DMS79 (cell line): Measurements from ENCODE around the gene HYAL3.
"Not testable (repeated sequence)": the region's sequence is repeated elsewhere in the genome, so short reads cannot be mapped to it uniquely, and the experiment has no call there.

Source experiments
- DNase-seq: peaks from one replicate; lab custom pipeline; 2025; lab: John Stamatoyannopoulos, UW

HYAL3 gene

DNA sequence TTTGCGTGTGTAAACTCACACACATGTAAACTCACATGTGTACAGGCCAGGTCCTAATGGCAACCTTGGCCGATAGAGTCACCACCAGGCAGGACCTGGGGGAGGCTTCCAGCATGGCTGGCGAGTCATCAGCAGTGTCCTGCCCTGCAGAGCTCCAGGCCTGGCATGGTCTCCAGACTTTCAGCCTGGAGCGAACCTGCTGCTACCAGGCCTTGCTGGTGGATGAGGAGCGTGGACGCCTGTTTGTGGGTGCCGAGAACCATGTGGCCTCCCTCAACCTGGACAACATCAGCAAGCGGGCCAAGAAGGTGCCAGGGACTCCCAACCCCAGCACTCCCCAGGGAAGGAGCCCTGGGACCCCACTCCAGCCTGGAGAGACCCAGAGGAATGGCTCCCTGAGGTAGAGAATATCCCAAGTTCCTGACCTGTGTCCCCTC is 29.2 kb downstream of the HYAL3 start:
- DNase-seq: no peak

DNA sequence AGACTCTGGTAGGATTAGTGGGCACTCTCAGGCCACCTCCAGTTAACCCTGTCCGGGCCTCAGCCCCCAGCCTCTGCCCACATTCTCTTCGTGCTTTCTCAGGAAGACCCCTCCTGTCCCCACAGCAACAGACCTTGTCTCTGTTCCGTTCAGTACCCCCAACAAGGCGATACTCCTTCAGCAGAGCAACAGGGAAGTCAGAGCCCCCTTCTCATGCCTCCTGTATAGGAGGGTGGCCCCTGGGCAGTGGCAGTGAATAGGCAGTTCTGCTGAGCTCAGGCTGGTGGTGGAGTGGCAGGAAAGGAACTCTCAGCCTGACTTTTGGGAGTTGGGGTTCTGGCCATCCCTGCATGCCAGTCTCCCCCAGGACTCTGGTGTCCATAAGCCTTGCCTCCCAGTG is 29.7 kb downstream of the HYAL3 start:
- DNase-seq: no peak

DNA sequence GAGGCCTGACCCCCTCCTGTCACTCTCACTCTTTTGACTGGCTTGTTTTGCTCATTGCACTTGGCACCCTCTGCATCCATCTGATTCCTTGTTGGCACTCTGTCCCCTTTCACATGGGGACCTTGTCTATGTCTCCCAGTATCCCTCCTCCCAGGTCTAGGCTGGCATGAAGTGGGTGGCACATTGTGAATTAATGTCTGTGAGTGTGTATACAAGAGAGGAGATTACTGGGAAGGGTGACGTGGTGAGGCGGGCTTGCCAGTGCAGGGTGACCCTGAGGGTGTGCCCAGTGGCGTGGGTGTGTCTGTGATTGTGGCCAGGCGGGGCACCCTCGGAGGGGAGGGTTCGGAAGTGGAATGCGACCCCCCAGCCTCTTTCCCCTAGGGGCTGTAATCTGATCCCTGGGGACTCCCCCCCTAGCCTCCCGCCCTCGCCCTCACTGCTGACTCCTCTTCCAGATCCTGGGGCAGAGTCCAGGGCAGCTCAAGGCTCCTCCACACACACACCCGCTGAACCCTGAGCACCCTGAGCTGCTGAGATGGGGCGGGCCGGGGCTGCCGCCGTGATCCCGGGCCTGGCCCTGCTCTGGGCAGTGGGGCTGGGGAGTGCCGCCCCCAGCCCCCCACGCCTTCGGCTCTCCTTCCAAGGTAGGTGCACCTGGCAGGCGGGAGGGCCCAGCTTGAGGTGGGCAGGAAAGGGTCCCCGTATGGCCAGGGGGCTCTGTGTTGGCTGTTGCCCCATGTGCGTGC is 30.3 kb downstream of the HYAL3 start, which contains the start of gene SEMA3B:
SEMA3B (plus strand) TSS at position 445 of the 749 bp plus-strand sequence; CDS start at position 539, 94 bp downstream.
- no peak for DNase-seq

DNA sequence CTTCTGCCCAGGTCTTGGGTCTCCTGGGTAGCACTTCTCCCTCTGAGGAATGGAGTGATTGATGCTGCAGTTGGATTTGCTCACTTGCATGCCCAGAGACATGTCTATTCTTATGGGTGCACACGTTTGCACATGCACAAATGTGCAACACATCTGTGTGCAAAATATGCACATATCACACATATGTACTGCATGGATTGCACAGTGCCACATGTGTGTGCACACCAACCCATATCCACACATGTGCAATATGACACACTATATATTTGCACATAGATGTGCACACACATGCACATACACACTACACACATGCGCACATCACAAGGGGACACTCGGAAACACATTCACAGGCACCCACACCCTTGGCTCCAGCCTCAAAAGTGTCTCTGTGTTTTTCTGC is 30.9 kb downstream of the HYAL3 start:
- DNase-seq: no peak

DNA sequence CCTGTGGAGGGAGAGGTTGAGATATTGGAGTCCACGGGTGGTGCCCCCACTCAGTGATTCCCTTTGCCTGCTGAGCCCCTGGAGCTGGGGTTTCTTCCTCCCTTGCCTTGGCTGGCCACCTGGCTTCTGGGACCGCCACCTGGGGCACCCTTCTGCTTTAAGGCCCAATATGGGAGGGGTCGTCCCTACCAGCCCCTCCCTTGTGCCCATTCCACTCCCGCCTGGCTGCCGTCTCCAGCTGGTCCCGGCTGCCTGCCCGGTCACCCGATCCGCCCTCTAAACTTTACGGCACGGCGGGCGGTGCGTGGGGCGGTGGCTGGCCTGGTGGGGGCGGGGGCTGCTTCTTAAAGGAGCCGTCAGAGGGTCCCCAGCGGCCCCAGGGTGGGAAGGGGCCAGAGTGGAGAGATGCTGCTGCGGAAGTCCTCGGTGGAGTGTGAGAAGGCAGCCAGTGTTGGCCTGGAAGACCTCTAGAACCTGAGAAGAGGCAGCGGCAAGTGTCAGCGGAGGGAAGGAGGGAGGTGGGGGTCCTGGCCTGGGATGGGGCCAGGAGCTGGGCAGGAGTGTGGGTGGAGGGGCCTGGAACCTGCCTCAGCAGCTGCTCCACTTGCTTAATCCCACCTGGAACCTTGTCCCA is 31.8 kb downstream of the HYAL3 start:
- no peak for DNase-seq

DNA sequence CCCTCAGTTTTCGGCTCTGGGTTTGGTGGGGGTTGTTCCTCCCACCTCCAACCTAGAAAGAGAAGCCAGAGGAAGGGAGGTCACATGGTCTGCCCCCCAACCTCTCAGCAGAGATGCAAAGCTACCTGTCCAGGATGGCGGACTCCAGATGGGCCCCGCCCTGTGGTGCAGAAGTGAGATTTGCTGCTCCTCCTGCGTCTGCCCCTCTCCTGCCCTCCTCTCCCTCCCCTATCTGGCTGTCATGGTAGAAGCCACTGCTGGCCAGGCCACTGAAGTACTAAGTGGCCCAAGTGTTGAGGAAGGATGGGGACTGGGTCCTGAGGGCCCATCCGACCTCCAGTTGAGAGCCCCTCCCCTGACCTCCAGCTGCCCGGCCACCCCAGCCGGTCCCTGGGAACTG is 32.4 kb downstream of the HYAL3 start:
- DNase-seq: no peak

DNA sequence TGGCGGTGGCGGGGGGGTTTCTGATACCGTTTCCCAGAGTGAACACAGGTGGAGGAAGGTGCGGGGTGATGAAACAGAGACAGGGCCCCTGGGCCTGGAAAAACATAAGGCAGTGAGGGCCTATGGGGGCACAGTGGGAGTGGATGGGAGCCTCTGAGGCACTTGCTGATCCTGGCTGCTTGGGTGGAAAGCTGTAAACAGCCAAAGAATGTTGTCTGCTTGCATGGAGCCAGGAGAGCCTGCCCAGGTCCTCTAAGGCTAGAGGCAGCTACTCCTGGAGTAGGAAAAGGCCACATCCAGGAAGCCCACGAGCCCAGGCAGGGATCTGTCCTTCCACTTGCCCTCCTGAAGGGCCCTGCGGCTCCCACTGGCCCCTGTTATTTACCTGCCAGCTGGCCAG is 33.2 kb downstream of the HYAL3 start:
- no peak for DNase-seq

DNA sequence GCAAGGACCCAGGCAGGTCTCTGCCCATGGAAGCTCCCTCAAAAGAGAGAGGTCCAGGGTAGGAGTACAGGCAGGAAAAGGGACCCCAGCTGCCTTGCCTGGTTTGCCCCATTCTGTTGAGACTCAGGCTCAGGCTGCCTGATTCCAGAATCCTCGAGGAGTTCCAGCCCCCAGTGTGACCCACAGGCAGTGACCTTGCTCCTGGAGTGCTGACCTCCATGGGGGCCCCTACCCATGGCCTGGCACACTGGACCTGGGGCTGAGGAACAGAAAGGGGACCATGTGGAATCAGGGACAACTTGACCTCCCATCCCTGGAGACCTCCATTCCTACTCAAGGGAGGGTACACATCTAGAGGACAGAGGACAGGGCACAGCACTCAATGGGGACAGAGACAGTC is 33.6 kb downstream of the HYAL3 start:
- DNase-seq: no peak

DNA sequence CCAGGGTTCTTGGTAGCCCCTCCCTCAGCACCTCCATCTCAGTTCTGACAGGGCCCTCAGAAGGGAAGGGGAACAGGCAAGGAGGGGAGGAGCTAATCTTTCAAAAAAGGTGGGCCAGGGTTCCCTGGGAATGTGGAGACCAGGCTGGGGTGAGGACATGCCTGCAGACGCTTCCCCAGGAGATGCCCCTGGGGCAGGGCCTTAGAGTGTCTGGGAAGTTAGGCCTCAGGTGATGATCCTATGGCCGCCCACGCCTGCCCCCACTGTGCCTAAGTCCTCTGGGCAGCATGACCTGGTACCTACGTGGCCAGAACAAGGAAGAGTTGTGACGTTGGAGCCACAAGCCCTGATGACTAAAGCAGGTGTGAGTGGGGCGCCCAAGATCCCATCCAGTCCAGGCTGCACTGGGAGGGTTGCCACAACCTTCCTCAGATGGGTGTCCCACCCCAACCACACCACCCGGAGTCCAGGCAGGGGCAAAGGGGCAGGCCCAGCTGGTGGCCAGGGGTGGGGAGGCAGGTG is 34.2 kb downstream of the HYAL3 start:
- DNase-seq: no peak

DNA sequence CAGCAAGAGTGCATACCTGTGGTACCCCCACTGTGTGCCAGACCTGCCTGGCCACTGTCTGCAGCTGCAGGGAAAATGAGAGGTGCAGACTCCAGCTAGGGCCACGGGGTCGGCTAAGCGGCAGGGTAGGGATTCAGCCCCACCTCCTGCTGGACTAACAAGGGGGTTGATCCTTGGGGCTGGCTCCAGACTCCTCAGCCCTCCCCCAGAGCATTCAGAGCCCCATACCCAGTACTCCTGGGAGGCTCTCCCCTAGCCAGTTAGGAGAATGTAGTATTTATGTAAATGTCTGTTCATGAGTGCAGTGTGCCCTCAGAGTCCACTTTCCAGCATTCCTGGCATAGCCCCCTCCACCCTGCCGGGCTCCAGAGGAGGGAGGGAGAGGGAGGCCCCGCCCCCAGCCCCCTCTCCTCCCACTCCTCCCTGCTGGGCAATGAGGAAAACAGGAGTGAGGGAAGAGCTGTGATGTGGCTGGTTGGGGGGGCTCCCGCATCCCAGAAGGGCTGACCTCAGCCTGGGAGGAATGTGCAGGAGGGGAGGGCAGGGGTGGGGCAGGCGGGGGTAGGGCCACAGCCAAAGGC is 34.7 kb downstream of the HYAL3 start:
- no peak for DNase-seq

DNA sequence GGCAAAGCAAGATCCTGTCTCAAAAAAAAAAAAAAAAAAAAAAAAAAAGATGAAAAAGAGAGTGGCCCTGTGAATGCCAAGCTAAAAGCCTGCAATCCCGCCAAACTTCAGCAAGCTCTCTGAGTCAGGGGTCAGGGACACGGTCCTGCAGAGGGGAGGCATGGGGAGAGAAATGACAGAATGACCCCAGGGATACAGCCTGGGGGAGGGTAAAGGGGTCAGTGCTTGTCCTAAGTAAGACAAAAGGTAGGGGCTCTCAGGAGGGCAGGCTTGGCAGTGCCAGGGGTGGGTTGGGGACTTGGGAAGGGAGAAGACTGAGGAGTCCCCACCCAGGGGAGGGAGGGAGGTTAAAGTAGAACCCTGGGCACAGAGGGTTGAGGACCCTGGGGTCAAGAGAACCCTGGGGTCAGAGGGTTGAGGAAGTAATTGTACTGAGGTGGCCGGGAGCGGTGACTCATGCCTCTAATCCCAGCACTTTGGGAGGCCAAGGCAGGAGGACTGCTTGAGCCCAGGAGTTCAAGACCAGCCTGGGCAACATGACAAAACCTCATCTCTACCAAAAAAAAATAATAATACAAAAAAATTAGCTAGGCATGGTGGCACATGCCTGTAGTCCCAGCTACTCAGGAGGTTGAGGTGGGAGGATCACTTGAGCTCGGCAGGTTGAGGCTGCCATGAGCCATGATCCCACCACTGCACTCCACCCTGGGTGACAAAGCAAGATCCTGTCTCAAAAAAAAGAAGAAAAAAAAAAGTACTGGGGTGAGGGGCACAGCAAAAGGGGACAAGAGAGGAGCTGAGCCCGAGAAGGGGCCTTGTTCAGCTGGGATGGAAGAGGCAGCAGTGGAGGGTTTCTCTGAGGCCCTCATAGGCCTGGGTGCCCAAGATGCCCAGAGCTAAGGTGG is 35.5 kb downstream of the HYAL3 start:
- no peak for DNase-seq

DNA sequence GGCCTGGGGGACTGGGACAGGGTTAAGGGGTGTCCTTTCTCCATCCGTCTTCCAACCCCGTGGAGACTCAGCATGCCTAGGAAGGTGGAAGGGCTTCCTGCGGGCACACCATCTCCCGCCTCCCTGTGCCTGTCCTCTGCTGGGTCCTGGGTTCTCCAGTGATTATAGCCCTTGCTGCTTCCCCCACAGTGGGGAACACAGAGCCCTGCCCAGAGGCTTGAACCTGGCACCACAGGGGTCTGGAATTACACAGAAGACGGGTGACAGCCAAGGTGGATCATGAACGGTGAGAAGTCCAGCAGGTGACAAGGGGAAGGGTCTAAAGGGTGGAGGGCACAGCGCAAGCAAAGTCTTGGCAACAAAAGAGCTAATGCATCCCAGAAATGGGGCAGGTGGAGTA is 36.4 kb downstream of the HYAL3 start:
- DNase-seq: no peak

DNA sequence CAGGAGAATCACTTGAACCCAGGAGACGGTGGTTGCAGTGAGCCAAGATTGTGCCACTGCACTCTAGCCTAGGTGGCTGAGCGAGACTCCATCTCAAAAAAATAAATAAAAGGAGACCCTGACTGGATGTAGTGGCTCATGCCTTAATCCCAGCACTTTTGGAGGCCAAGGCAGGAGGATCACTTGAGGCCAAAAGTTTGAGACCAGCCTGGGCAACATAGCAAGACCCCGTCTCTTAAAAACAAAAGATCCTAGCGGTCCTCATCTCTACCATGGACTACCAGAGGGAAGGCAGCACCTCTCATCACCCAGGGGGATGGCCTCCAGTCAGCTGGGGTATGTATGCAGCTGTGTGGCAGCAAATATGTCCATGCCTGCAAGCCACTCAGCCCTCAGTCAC is 37.0 kb downstream of the HYAL3 start:
- not testable (repeated sequence) for DNase-seq

DNA sequence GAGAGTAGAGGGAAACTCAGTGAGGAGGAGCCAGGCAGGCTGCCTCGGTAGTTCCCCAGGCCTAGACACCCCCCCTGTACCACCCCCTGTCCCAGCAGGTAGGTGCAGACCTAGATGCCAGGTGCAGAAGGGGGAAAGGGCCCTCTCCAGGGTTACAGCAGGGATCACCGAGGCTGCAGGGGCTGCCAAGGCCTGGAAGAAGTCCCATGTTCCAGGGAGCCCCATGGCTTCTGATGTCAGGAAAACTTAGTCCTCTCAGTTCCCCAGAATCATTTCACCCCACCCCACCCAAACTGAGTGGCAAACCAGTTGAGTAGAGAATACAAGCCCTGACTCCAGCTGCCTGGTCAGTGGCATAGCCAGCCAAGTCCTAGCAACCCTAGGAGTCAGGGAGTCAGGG is 37.7 kb downstream of the HYAL3 start:
- no peak for DNase-seq

DNA sequence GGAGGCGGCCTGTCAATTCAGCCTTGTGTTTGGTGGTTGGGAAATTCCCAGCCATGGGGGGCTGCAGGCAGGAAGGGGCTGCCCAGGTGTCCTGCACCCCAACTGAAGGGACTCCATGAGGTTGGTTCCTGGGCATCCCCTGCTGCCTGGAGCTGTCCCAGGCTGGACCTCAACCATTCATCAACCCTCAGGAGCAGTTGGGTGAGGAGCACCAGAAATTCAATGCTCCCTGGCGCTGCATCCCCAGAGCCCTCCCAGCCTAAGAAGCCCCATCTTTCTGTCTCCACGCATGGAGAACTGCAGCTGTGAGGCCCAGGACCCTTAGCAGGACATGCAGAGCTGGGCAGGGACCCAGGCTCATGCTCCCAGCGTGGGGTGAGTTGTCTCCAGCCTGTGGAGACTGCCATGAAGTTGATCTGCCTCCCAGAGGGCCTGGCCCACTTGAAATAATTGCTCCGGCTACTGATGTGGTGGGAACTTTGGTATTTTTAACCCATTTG is 38.2 kb downstream of the HYAL3 start:
- DNase-seq: no peak

DNA sequence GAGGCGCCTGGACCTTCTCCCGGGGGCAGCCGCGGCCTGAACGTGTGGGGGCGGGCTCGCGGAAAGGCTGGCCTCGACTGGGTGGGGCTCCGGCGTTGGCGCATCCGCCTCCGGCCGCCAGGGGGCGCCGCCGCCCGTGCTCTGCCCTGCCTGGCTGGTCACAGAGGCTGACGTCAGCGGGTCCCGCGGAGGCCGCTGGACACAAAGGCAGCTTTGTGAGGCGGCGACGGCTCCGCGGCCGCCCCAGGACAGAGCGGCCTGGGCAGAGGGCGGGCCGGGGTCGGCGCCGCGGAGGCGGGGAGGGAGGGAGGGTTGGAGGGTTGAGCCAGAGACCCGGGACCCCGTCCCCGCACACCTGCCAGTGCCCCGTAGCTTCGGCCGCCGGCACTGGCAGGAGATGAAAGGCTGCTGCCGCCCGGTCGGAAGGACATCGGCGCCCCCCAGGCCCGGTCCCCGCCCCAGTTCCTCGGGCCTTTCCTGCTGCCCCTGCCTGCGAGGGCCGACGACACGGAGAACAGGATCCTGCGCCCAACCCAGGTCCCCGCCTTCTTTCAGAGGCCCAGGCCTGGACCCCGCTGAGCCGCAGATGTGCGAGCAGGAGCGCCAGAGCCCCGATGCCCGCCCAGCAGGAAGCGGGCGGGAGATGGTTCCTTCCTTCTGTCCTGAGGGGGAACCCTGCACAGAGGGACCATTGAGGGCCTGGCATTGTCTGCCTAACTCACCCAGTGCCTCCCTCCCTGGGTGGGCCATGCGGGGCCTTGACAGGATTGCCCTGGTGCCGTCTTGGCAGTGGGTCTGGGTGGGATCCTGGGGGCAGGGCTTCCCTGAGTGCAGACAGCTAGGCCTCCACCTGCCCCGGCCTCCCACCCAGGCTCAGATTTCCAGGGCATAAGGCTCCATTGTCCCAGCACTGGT is 38.9 kb downstream of the HYAL3 start:
- DNase-seq: peak; percentile 43

DNA sequence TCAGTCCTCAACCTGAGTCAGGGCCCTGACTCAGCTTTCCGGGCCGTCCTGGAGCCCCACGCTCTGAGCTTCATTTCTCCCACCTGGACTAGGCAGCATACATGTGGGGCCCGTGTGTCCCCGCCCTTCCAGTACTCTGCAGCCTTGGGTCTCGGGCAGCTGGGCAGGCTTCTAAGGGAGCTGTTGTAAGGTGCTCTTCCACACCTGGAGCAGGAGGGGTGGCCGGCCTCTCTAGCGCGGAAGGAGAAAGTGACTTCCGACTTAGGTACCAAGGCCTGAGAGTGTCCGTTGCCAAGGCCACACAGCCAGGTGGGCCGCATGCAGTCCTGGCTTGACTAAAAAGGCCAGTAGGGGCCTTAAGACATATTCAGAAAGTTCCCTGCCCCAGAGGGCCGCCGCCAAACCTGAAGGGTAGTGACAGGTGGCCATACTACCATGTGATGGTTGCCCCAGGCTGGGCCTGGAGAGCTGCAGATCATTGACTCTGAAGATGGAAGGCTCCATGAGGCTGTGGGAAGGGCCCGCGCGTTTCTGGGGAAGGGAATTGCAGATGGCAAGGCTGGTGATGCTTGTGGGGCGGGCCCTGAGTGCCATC is 39.7 kb downstream of the HYAL3 start:
- no peak for DNase-seq

DNA sequence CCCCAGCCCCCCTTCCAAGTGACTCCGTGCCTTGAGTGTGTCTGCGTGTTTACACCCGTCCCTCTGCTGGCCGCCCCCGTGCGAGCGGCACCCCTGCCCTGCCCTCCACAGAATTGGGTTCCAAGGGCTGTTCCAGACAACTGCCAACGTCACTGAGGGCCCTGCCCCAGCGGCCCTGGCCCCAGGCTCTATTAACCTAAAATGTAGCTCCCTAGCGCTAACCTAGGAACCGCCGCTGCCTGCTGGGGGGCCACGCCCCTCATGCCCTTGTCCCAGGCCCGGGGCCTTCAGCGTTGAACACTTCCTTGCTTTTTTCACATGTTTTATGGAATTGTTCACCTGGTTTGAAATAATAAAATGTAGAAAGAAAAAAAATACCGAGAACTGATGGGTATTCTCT is 40.2 kb downstream of the HYAL3 start:
- DNase-seq: no peak

DNA sequence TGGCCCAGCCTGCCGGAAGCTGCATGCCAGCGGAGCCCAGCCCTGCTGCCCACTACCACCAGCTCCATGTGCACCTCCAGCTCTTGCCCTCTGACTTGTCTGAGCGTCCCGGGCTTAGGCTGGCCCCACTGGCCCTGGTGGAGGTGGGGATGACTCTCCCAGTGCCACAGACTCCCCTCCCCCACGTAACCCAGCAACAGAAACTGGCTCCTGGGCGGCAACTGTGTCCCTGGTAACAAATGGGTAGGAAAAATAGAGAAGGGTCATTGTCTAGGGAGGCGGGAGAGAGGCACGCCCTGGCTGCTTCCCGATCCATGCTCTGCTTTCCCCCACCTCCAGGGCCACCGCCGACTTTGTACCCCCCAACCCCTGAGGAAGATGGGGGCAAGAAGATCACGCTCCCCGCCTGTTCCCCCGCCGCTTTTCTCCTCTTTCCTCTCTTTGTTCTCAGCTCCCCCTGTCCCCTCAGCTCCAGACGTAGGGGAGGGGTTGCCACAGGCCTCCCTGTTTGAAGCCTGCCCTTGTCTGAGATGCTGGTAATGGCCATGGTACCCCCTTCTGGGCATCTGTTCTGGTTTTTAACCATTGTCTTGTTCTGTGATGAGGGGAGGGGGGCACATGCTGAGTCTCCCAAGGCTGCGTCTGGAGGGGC is 41.0 kb downstream of the HYAL3 start:
- DNase-seq: no peak
